ENCODE data around the gene SLC6A7. TPM values are rescaled to one million over a fixed set of nuclear protein-coding genes. Genes with fewer than 3 reads are reported as not detected.

SLC6A7 gene
- total and polyA plus RNA-seq, 7 donors, result 0.46 to 10.8 (median 0.60) TPM; not detected in 4

- WGBS, 2 donors, result 28 to 38% methylated on average over 21 of the region's 21 CpGs
- peak in 1 of 4 donors; percentile 27 for TF ChIP-seq POLR2AphosphoS5 (IDR thresholded peaks at IDR 0.05)
- TF ChIP-seq EP300 (IDR thresholded peaks at IDR 0.05), result no peak
- TF ChIP-seq CTCF (IDR thresholded peaks at IDR 0.05), result no peak
- H3K27me3 ChIP-seq, result no peaks in the 10 kb centered on the region
Observed at GRCh38 chr5:150209099-150209635, 19.3 kb downstream of the SLC6A7 start.

GRCh38 chr5:150210644-150211043, 20.8 kb downstream of the SLC6A7 start:
- 50 to 80% methylated on average over 6 of the region's 6 CpGs for WGBS, 2 donors
- no peak overlapping the region for H3K27ac ChIP-seq
- no peaks in the 10 kb centered on the region for H3K9me3 ChIP-seq
- no peak for DNase-seq
- no peaks in the 10 kb centered on the region for H3K4me1 ChIP-seq
- H3K4me3 ChIP-seq, result no peak overlapping the region
- TF ChIP-seq POLR2A (IDR thresholded peaks at IDR 0.05) (no peak), CTCF (IDR thresholded peaks at IDR 0.05) (no peak)
- H3K36me3 ChIP-seq, result no peaks in the 10 kb centered on the region
- intact Hi-C loops (cut with DNase I), result loop anchor here (10.0 kb wide), 2 partner anchors 206 to 224 kb away; partner anchors contain the start of genes HMGXB3 and TIGD6
- no peaks in the 10 kb centered on the region for H3K27me3 ChIP-seq

More at GRCh38 chr5:150209099-150209635, 19.3 kb downstream of the SLC6A7 start:
- Histone ChIP-seq H3K4me1 (no peaks in the 10 kb centered on the region), H3K4me3 (no peak overlapping the region), H3K36me3 (no peaks in the 10 kb centered on the region), H3K9me3 (no peaks in the 10 kb centered on the region), H3K27ac (no peak overlapping the region)
- DNase-seq, result no peak
- intact Hi-C loops (cut with DNase I), result no loop called here

GRCh38 chr5:150211156-150212030, 21.5 kb downstream of the SLC6A7 start:
- intact Hi-C loops (cut with DNase I), result loop anchor here (10.0 kb wide), 2 partner anchors 207 to 223 kb away; partner anchors contain the start of genes HMGXB3 and TIGD6
- DNase-seq, result no peak
- TF ChIP-seq POLR2A (IDR thresholded peaks at IDR 0.05), result no peak
- TF ChIP-seq CTCF (IDR thresholded peaks at IDR 0.05), result no peak
- no peak for TF ChIP-seq EP300 (IDR thresholded peaks at IDR 0.05)

DNA sequence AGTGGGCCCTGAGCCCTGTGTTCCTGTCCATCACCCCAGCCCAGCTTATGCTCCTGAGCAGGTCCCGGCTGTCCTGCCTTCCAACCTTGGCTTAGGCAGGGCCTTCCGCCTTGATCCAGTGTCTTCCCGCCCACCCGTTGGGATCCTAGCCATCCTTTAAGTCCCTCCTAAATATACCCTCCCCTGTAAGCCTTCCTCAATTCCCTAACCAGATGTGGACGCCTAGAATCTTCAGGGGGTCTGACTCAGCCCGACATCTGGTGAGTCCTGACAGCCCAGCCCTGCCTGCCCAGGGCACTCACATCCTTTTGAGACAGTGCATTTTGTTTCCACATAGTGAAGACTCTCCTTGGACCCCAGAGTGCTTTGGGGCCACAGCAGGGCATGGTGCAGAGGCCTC, 23.7 kb downstream of the SLC6A7 start:
- Histone ChIP-seq H3K4me1 (peaks cover 0 to 7% (median 2%) of the 10 kb centered on the region in 4 donors), H3K27ac (no peak overlapping the region), H3K27me3 (peaks cover 0 to 3% (median 0%) of the 10 kb centered on the region in 3 donors), H3K9me3 (no peaks in the 10 kb centered on the region), H3K4me3 (no peak overlapping the region), H3K36me3 (no peaks in the 10 kb centered on the region)
- TF ChIP-seq CTCF (IDR thresholded peaks at IDR 0.05) (no peak), POLR2AphosphoS5 (IDR thresholded peaks at IDR 0.05) (no peak), EP300 (IDR thresholded peaks at IDR 0.05) (no peak), POLR2A (IDR thresholded peaks at IDR 0.05) (no peak)
- 81 to 86% methylated on average over 6 of the region's 6 CpGs for WGBS, 2 donors
- intact Hi-C loops (cut with DNase I), result loop anchor here (10.0 kb wide), 2 partner anchors 209 to 221 kb away; partner anchors contain the start of genes HMGXB3 and TIGD6
- no peak for DNase-seq

More at GRCh38 chr5:150211156-150212030, 21.5 kb downstream of the SLC6A7 start:
- no peak overlapping the region for H3K4me3 ChIP-seq
- H3K4me1 ChIP-seq, result no peaks in the 10 kb centered on the region
- WGBS, 2 donors, result 28 to 73% methylated on average over 15 of the region's 15 CpGs
- H3K36me3 ChIP-seq, result no peaks in the 10 kb centered on the region
- no peak overlapping the region for H3K27ac ChIP-seq
- no peaks in the 10 kb centered on the region for H3K27me3 ChIP-seq
- no peaks in the 10 kb centered on the region for H3K9me3 ChIP-seq

All from sigmoid colon (tissue), 7 donors.